KMS-11 (cell line): ENCODE results near the gene LRRC75A.
"Not testable (repeated sequence)": the region's sequence is repeated elsewhere in the genome, so short reads cannot be mapped to it uniquely, and the experiment has no call there.

ENCODE experiments used
- H2AFZ ChIP-seq: fragments of 200-600 bp; sonication (generic); 2 replicates; pipeline ENCODE4 v1.6.1; 2016; ENCODE audit warnings: antibody characterized with exemption, mixed run types, low read depth
- H3K27ac ChIP-seq: fragments of 200-600 bp; sonication (generic); 2 replicates; pipeline ENCODE4 v1.6.1; 2016; ENCODE audit warnings: mild to moderate bottlenecking, mixed run types
- H3K27me3 ChIP-seq: fragments of 200-600 bp; sonication (generic); 2 replicates; pipeline ENCODE4 v1.6.1; 2017; ENCODE audit warnings: mild to moderate bottlenecking, low read depth, mixed run types, moderate library complexity; ENCODE audit not compliant: insufficient read depth
- H3K36me3 ChIP-seq: fragments of 200-600 bp; sonication (generic); 2 replicates; pipeline ENCODE4 v1.6.1; 2017; ENCODE audit warnings: mild to moderate bottlenecking, mixed run types; ENCODE audit not compliant: insufficient read depth
- H3K4me1 ChIP-seq: fragments of 200-600 bp; sonication (generic); 2 replicates; pipeline ENCODE4 v1.6.1; 2016; ENCODE audit warnings: mild to moderate bottlenecking, low read depth, mixed run types; ENCODE audit not compliant: poor library complexity, severe bottlenecking
- H3K4me2 ChIP-seq: fragments of 200-600 bp; sonication (generic); 2 replicates; pipeline ENCODE4 v1.7.0; 2016; ENCODE audit warnings: mild to moderate bottlenecking, mixed run types
- H3K4me3 ChIP-seq: fragments of 200-600 bp; sonication (generic); IDR thresholded peaks from 2 replicates; pipeline ENCODE4 v1.6.1; 2017; ENCODE audit warnings: low read depth, low read length, mixed read lengths; ENCODE audit not compliant: insufficient read depth
- H3K79me2 ChIP-seq: fragments of 200-600 bp; sonication (generic); 2 replicates; pipeline ENCODE4 v1.6.1; 2016; ENCODE audit warnings: low read depth, mixed run types; ENCODE audit not compliant: insufficient read depth
- H3K9ac ChIP-seq: fragments of 200-600 bp; sonication (generic); 2 replicates; pipeline ENCODE4 v1.6.1; 2016; ENCODE audit warnings: mild to moderate bottlenecking, mixed run types
- H4K20me1 ChIP-seq: fragments of 200-600 bp; sonication (generic); 2 replicates; pipeline ENCODE4 v1.6.1; 2016; ENCODE audit warnings: mild to moderate bottlenecking, mixed run types; ENCODE audit not compliant: insufficient read depth
- CTCF ChIP-seq: fragments of 200-600 bp; sonication (generic); conservative IDR thresholded peaks from 2 replicates; pipeline ENCODE4 v1.6.1; 2017; ENCODE audit warnings: low read depth, mild to moderate bottlenecking, antibody characterized with exemption, low read length, moderate library complexity, mixed read lengths

LRRC75A gene

GRCh38 chr17:16398270-16399267 is 93.4 kb downstream of the LRRC75A start:
- Histone ChIP-seq H3K4me3 (no peak overlapping the region), H3K9ac (no peak overlapping the region), H3K4me1 (no peaks in the 10 kb centered on the region), H3K4me2 (no peak overlapping the region), H2AFZ (no peak overlapping the region), H3K27ac (no peak overlapping the region), H3K79me2 (no peaks in the 10 kb centered on the region), H3K27me3 (no peaks in the 10 kb centered on the region), H3K36me3 (no peaks in the 10 kb centered on the region), H4K20me1 (no peaks in the 10 kb centered on the region)
- TF ChIP-seq CTCF = no peak

DNA sequence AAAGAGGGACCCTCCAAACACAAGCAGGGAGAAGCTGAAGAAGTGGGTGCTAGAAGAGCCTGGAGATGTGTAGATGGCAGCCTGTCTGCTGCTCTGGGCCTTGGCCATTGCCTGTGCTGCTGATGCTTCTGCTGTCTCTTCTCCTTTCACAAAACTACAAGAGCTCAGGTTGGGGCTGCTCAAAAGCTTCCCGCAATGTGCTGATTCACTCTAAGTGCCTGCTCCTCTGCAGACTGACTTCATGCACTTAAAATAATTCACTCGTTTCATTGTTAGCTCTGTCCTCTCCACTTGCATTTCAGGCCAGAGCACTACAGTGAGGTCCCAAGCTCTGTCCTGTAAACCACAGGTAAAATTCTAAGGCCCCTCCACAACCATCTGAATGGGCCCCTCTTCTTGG is 95.3 kb downstream of the LRRC75A start:
- H3K9ac ChIP-seq, H4K20me1 ChIP-seq, H3K27me3 ChIP-seq, H3K4me3 ChIP-seq, H2AFZ ChIP-seq, H3K36me3 ChIP-seq, H3K4me1 ChIP-seq, H3K4me2 ChIP-seq, H3K27ac ChIP-seq, H3K79me2 ChIP-seq: not testable (repeated sequence)

DNA sequence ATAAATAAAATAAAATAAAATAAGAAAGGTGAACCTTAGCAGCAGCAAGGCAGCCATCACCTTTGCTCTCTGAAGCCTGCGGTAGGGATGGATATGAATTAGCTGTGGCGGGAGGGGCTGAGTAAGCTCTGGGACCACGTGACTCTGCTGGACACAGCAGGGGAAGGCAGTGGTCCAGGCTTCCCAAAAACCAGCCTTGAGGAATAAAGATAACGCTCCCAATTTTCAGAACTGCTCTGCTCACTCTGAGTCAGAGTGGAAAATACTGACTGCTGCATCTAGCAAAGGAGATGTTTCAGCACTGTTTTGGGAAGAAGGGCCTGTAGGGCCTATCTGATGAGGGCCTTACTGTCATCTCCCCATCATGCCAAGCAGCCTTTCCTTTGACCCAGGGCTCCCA is 96.1 kb downstream of the LRRC75A start:
- not testable (repeated sequence) for H3K27me3 ChIP-seq, H3K36me3 ChIP-seq, H3K79me2 ChIP-seq, H3K4me2 ChIP-seq, H4K20me1 ChIP-seq, H2AFZ ChIP-seq, H3K4me1 ChIP-seq, H3K4me3 ChIP-seq, H3K9ac ChIP-seq, H3K27ac ChIP-seq

- not testable (repeated sequence) for H3K27ac ChIP-seq, H3K4me1 ChIP-seq, H3K4me2 ChIP-seq, H4K20me1 ChIP-seq, H3K36me3 ChIP-seq, H3K9ac ChIP-seq, H3K27me3 ChIP-seq, H3K79me2 ChIP-seq, H3K4me3 ChIP-seq, H2AFZ ChIP-seq
Measured at GRCh38 chr17:16392491-16392890, 99.5 kb downstream of the LRRC75A start.
